K562 (cell line): ENCODE data around the gene RIMKLB. TPM values are rescaled to one million over a fixed set of nuclear protein-coding genes. Genes with fewer than 3 reads are reported as not detected.

ENCODE experiments used
- ARID2 ChIP-seq: fragments of 450-650 bp; IDR thresholded peaks from 2 replicates; pipeline ENCODE4 v1.6.1; 2017; ENCODE audit warnings: antibody characterized with exemption, mild to moderate bottlenecking
- DEAF1 ChIP-seq: fragments of 450-650 bp; formaldehyde crosslinking; IDR thresholded peaks from 2 replicates; pipeline ENCODE4 v1.4.0; 2020; ENCODE audit warnings: mild to moderate bottlenecking, moderate library complexity
- MAZ ChIP-seq, 2 experiments: fragments of 450-650 bp in 1 of 2; sonication (generic) in 1 of 2; formaldehyde crosslinking; IDR thresholded peaks in 1 of 2; conservative IDR thresholded peaks in 1 of 2; 2 replicates each; pipeline versions ENCODE4 v1.4.0 to v1.5.0; 2020; ENCODE audit warnings: mild to moderate bottlenecking in 1 of 2, missing genetic modification reagents in 1 of 2
- POLR2H ChIP-seq: IDR thresholded peaks from 2 replicates; pipeline ENCODE4 v1.6.1; 2016; ENCODE audit warnings: missing genetic modification characterization, low read depth, mild to moderate bottlenecking, control low read depth, missing compliant biosample characterization, moderate library complexity
- SMC3 ChIP-seq: conservative IDR thresholded peaks from 2 replicates; pipeline ENCODE4 v1.6.1; 2011; ENCODE audit warnings: low read depth, low read length, improper control_type of control experiment; ENCODE audit not compliant: insufficient read depth
- ZNF384 ChIP-seq: IDR thresholded peaks from 2 replicates; pipeline ENCODE4 v1.6.1; 2012; ENCODE audit warnings: low read depth, low read length, improper control_type of control experiment
- polyA plus RNA-seq, 8 experiments: library from polyadenylated mRNA; depleted of rRNA in 4 of 8; stranded (reverse) in 5 of 8; unstranded in 3 of 8; fragments of >200 nt; fragmentation: Nextera tagmentation in 2 of 8; fragmentation: Illumina TruSeq in 1 of 8; extraction: Ambion mirVana in 2 of 8; extraction: Trizol in 1 of 8; gene quantifications; 2 replicates each; pipeline versions ENCODE4 v1.2.1 to v1.2.3, GENCODE V29; 2011 to 2014; ENCODE audit warnings: inconsistent platforms in 1 of 8, missing spikeins in 1 of 8
- total RNA-seq, 7 experiments: library from RNA; depleted of rRNA in 6 of 7; stranded (reverse); fragments of >200 nt in 6 of 7; fragmentation: Illumina TruSeq in 2 of 7; extraction: Trizol in 2 of 7; gene quantifications; 2 replicates each; pipeline versions ENCODE4 v1.2.1 to v1.2.3, GENCODE V29; 2011 to 2021; ENCODE audit warnings: low replicate concordance in 1 of 7
- TF ChIP-seq, protein P1 (sequence below): fragments of 250-450 bp; sonication (Bioruptor Pico); IDR thresholded peaks from 2 replicates; pipeline ENCODE4 v1.9.0; 2021; ENCODE audit warnings: mild to moderate bottlenecking, inconsistent platforms

RIMKLB gene
- total and polyA plus RNA-seq, 9 of the 15 experiments (the other 6 are each of a cell fraction or from before 2014, with no cell fraction given): 6.5 to 22.8 (median 17.2) TPM

DNA sequence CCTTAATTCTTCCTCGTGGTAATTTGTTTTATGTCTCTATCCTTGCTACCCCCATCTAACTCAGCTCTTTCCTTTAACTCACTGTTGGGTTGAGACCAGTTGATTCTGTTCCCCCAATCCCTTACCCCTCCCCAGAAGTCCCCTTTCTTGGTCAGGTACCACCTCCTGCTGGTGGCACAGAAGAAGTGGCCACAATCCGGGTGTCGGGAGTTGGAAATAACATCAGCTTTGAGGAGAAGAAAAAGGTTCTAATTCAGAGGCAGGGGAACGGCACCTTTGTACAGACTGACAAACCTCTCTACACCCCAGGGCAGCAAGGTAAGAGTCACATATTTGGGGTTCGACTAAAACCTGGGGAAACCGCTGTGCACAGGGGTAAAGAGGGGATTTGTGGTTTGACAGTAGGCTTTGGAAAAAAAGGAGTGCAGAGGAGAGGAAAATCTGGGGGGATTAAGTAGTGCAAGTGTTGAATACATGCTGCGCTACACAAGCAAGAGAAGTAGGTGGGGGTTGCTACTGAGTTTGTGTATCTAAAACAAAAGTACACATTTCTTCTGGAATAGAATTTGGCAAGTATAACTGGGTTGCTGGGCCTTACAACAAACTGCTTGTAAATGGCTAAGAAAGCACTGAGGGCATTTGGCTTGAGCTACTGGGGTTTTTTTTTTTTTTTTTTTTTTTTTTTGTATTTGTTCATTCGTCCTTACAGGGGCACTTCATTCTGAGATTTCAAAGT, 125.9 kb downstream of the RIMKLB start (continued):
- TF ChIP-seq DEAF1 (CRISPR knock-in tag): 0 out of 2 replicates have a peak, but pooled peaks have one; percentile 31
- TF ChIP-seq POLR2H: no peak
- TF ChIP-seq ZNF384: 0 out of 2 replicates have a peak, but pooled peaks have one; percentile 10
- TF ChIP-seq, protein P1, sequence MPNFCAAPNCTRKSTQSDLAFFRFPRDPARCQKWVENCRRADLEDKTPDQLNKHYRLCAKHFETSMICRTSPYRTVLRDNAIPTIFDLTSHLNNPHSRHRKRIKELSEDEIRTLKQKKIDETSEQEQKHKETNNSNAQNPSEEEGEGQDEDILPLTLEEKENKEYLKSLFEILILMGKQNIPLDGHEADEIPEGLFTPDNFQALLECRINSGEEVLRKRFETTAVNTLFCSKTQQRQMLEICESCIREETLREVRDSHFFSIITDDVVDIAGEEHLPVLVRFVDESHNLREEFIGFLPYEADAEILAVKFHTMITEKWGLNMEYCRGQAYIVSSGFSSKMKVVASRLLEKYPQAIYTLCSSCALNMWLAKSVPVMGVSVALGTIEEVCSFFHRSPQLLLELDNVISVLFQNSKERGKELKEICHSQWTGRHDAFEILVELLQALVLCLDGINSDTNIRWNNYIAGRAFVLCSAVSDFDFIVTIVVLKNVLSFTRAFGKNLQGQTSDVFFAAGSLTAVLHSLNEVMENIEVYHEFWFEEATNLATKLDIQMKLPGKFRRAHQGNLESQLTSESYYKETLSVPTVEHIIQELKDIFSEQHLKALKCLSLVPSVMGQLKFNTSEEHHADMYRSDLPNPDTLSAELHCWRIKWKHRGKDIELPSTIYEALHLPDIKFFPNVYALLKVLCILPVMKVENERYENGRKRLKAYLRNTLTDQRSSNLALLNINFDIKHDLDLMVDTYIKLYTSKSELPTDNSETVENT (CRISPR knock-in tag): no peak
- peak in 1 of 2 experiments; percentile 49; a peak in 1 of 4 replicates for TF ChIP-seq MAZ (CRISPR knock-in tag; conservative IDR thresholded peaks at IDR 0.05 in 1 of 2, IDR thresholded peaks at IDR 0.05 in 1 of 2)
- TF ChIP-seq SMC3: peak; percentile 66; the same call in 1 of the 2 replicates
- peak; percentile 60; the same call in 1 of the 2 replicates for TF ChIP-seq ARID2
